GM12892 (cell line): ENCODE results near the gene ELK4.

Experiments
- POLR2A ChIP-seq: IDR thresholded peaks from 2 replicates; pipeline ENCODE4 v1.6.1; 2011; ENCODE audit warnings: low read depth, low read length, control low read depth
- POLR2AphosphoS5 ChIP-seq: IDR thresholded peaks from 2 replicates; pipeline ENCODE4 v1.6.1; 2011; ENCODE audit warnings: low read depth, low read length, control low read depth
- TAF1 ChIP-seq: IDR thresholded peaks from 2 replicates; pipeline ENCODE4 v1.6.1; 2011; ENCODE audit warnings: low read depth, mild to moderate bottlenecking, control low read depth, low read length, borderline replicate concordance

DNA sequence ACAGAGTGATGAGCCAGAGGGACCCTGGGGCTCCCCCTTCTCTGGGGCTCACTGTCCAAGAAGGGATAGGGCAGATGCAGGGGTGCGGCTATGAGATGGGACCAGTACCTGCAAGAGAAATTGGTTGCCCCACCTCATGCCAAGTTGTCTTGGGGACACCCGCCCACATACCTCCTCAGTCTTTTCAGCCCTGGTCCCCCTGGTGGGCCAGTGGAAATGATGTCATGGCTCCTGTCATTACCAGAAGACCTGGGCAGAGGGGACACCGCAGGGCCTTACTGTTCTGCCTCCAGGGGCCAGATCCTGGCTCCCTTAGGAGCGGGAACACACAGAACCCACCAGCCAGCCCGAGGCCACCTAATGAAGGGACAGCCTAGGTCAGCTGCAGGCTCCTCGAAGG is 64.1 kb downstream of the ELK4 start:
- no peak for TF ChIP-seq POLR2A
- no peak for TF ChIP-seq TAF1
- TF ChIP-seq POLR2AphosphoS5, result no peak
